Natural killer cell (primary cell): ENCODE results near the gene RUNX1. TPM values are rescaled to one million over a fixed set of nuclear protein-coding genes. Genes with fewer than 3 reads are reported as not detected.

Experiments used
- ATAC-seq, 3 donors: fragments of 150-1000 bp in 2 of 3; fragments of 200-7000 bp in 1 of 3; cut with Tn5 transposase; 1 replicate in 1 of 3; 2 replicates in 2 of 3; pipeline ENCODE4 v1.10.0; 2021; ENCODE audit warnings: mild to moderate bottlenecking in 2 of 3, moderate library complexity in 2 of 3
- DNase-seq, 2 donors: peaks; one replicate each; pipeline versions ENCODE4 v3.0.0 to v3.0.0-alpha.2; 2013 to 2021; ENCODE audit warnings: mixed read lengths in 1 of 2
- H3K27ac ChIP-seq: one replicate; pipeline ENCODE4 v1.5.1; 2013; ENCODE audit warnings: mild to moderate bottlenecking, low read length
- H3K27me3 ChIP-seq: one replicate; pipeline ENCODE4 v1.6.1; 2013; ENCODE audit warnings: low read length; ENCODE audit not compliant: control insufficient read depth, insufficient read depth
- H3K36me3 ChIP-seq: one replicate; pipeline ENCODE4 v1.6.1; 2013; ENCODE audit warnings: low read length; ENCODE audit not compliant: control insufficient read depth, insufficient read depth
- H3K4me1 ChIP-seq: one replicate; pipeline ENCODE4 v1.6.1; 2013; ENCODE audit warnings: low read length; ENCODE audit not compliant: control insufficient read depth, insufficient read depth
- H3K4me3 ChIP-seq: one replicate; pipeline ENCODE4 v1.5.1; 2013; ENCODE audit warnings: low read length
- H3K9me3 ChIP-seq: one replicate; pipeline ENCODE4 v1.6.1; 2013; ENCODE audit warnings: low read length; ENCODE audit not compliant: control insufficient read depth, insufficient read depth
- H3K27ac Mint-ChIP-seq, 2 donors: one replicate each; pipeline ENCODE4 v1.8.0; 2022; ENCODE audit warnings: mild to moderate bottlenecking in 2 of 2, mixed read lengths in 2 of 2, moderate library complexity in 1 of 2
- H3K27me3 Mint-ChIP-seq, 2 donors: one replicate each; pipeline ENCODE4 v1.8.0; 2022; ENCODE audit warnings: low read depth in 2 of 2, mixed read lengths in 2 of 2
- H3K36me3 Mint-ChIP-seq: one replicate; pipeline ENCODE4 v1.8.0; 2022; ENCODE audit warnings: mixed read lengths
- H3K4me1 Mint-ChIP-seq, 2 donors: one replicate each; pipeline ENCODE4 v1.8.0; 2022; ENCODE audit warnings: mixed read lengths in 2 of 2
- H3K4me3 Mint-ChIP-seq: one replicate; pipeline ENCODE4 v1.8.0; 2022; ENCODE audit warnings: mild to moderate bottlenecking, moderate library complexity, mixed read lengths
- H3K9me3 Mint-ChIP-seq, 2 donors: one replicate each; pipeline ENCODE4 v1.8.0; 2022; ENCODE audit warnings: mixed read lengths in 2 of 2
- CTCF ChIP-seq: fragments of 200-600 bp; IDR thresholded peaks from one replicate; pipeline ENCODE4 v1.8.0; 2022; ENCODE audit warnings: antibody characterized with exemption
- WGBS: methylation state at CpG from one replicate; pipeline ENCODE4 v1.1.7; 2013; ENCODE audit warnings: missing lambda C conversion rate; ENCODE audit not compliant: insufficient coverage; 5-methylcytosine and 5-hydroxymethylcytosine counted together
- intact Hi-C: fragments of 100-400 bp; cut with micrococcal nuclease; formaldehyde crosslinking; loops from one replicate; pipeline ENCODE4 v1.14.2; 2022
- total RNA-seq, 4 donors: library from RNA; stranded (reverse); fragments of 120-200 nt in 1 of 4; gene quantifications; one replicate each; pipeline versions ENCODE4 v1.2.3 to v1.2.4, GENCODE V29; 2013 to 2022

Gene RUNX1
- total RNA-seq, 3 donors from 2014 or later (not counting 1 experiment from before 2014, with no cell fraction given), result 62.1 to 171 (median 98.2) TPM

- no peaks in the 10 kb centered on the region for H3K36me3 ChIP-seq
- peaks cover 40 to 49% of the 10 kb centered on the region in 2 donors for H3K4me1 Mint-ChIP-seq
- no peak overlapping the region for H3K27ac ChIP-seq
- H3K36me3 Mint-ChIP-seq, result no peaks in the 10 kb centered on the region
- intact Hi-C loops, result loop anchor here (5.0 kb wide), 1 partner anchor 335 kb away; no protein-coding TSS in a partner anchor
- peaks cover 45% of the 10 kb centered on the region for H3K4me1 ChIP-seq
- 58% methylated on average over 7 of the region's 15 CpGs for WGBS
- peak overlapping the region; percentile 98 for H3K27ac Mint-ChIP-seq
- H3K4me3 Mint-ChIP-seq, result peak overlapping the region; percentile 92
- peak overlapping the region; percentile 44 for H3K4me3 ChIP-seq
- H3K27me3 Mint-ChIP-seq, result no peaks in the 10 kb centered on the region
- no peaks in the 10 kb centered on the region for H3K27me3 ChIP-seq
- no peaks in the 10 kb centered on the region for H3K9me3 Mint-ChIP-seq
- DNase-seq, result no peak
- ATAC-seq, result no peak
- no peak for TF ChIP-seq CTCF
- no peaks in the 10 kb centered on the region for H3K9me3 ChIP-seq
These were observed 162.0 kb downstream of the RUNX1 start for GRCh38 chr21:34887105-34887442.

GRCh38 chr21:34886240-34887104, 162.6 kb downstream of the RUNX1 start:
- ATAC-seq, result no peak
- 34% methylated on average over 56 of the region's 56 CpGs for WGBS

GRCh38 chr21:34885626-34886239, 163.4 kb downstream of the RUNX1 start:
- Mint-ChIP-seq H3K4me3 (peak overlapping the region; percentile 92), H3K27me3 (no peaks in the 10 kb centered on the region), H3K4me1 (peaks cover 46 to 48% of the 10 kb centered on the region in 2 donors), H3K36me3 (no peaks in the 10 kb centered on the region), H3K9me3 (no peaks in the 10 kb centered on the region), H3K27ac (peak overlapping the region in 1 of 2 donors; percentile 98)
- no peak for DNase-seq
- 73% methylated on average over 21 of the region's 24 CpGs for WGBS
- Histone ChIP-seq H3K4me1 (peaks cover 36% of the 10 kb centered on the region), H3K27ac (no peak overlapping the region), H3K4me3 (peak overlapping the region; percentile 41), H3K27me3 (no peaks in the 10 kb centered on the region), H3K9me3 (no peaks in the 10 kb centered on the region), H3K36me3 (no peaks in the 10 kb centered on the region)
- intact Hi-C loops, result loop anchor here (5.0 kb wide), 1 partner anchor 337 kb away; no protein-coding TSS in a partner anchor
- no peak for ATAC-seq
- TF ChIP-seq CTCF, result no peak

More at GRCh38 chr21:34886240-34887104, 162.6 kb downstream of the RUNX1 start:
- H3K27me3 Mint-ChIP-seq, result no peaks in the 10 kb centered on the region
- peak overlapping the region in 1 of 2 donors; percentile 98 for H3K27ac Mint-ChIP-seq
- Histone ChIP-seq H3K36me3 (no peaks in the 10 kb centered on the region), H3K9me3 (no peaks in the 10 kb centered on the region), H3K4me1 (peaks cover 43% of the 10 kb centered on the region), H3K27ac (no peak overlapping the region), H3K4me3 (peak overlapping the region; percentile 41), H3K27me3 (no peaks in the 10 kb centered on the region)
- no peaks in the 10 kb centered on the region for H3K9me3 Mint-ChIP-seq
- intact Hi-C loops, result loop anchor here (5.0 kb wide), 1 partner anchor 336 kb away; no protein-coding TSS in a partner anchor
- DNase-seq, result peak in 1 of 2 donors; percentile 67
- peak overlapping the region; percentile 92 for H3K4me3 Mint-ChIP-seq
- no peak for TF ChIP-seq CTCF
- peaks cover 44 to 52% of the 10 kb centered on the region in 2 donors for H3K4me1 Mint-ChIP-seq
- H3K36me3 Mint-ChIP-seq, result no peaks in the 10 kb centered on the region
